Ishikawa (cell line): ENCODE measurements around the gene HERC2.

Source experiments
- EP300 ChIP-seq: IDR thresholded peaks from 2 replicates; pipeline ENCODE4 v1.6.1; 2012; ENCODE audit warnings: borderline replicate concordance
- YY1 ChIP-seq: IDR thresholded peaks from 2 replicates; pipeline ENCODE4 v1.6.1; 2012; ENCODE audit warnings: low read depth

GRCh38 chr15:28099555-28100140 lies 222.3 kb downstream of the HERC2 start:
- TF ChIP-seq YY1, result no peak
- TF ChIP-seq EP300, result no peak
